CD14-positive monocyte (primary cell): Measurements from ENCODE around the gene TDP1. TPM values are rescaled to one million over a fixed set of nuclear protein-coding genes. Genes with fewer than 3 reads are reported as not detected.

Experiments used
- DNase-seq, 3 donors: peaks; one replicate each; pipeline ENCODE4 v3.0.0-alpha.2; 2011 to 2022
- H2AFZ ChIP-seq: 2 replicates; pipeline ENCODE4 v1.6.0; 2012; ENCODE audit warnings: mild to moderate bottlenecking, low read depth, low read length, inconsistent platforms; ENCODE audit not compliant: insufficient read depth, poor library complexity, severe bottlenecking
- H3K27ac ChIP-seq, 2 donors: 1 replicate in 1 of 2; 2 replicates in 1 of 2; pipeline ENCODE4 v1.5.1; 2012 to 2013; ENCODE audit warnings: low read length in 2 of 2, control low read depth in 1 of 2, inconsistent platforms in 1 of 2, low read depth in 1 of 2, mild to moderate bottlenecking in 1 of 2
- H3K27me3 ChIP-seq, 2 donors: one replicate each; pipeline versions ENCODE4 v1.6.0 to v1.6.1; 2011 to 2013; ENCODE audit warnings: low read length in 2 of 2; ENCODE audit not compliant: control insufficient read depth in 2 of 2, insufficient read depth in 2 of 2
- H3K36me3 ChIP-seq, 2 donors: replicated peaks in 1 of 2; 1 replicate in 1 of 2; 2 replicates in 1 of 2; pipeline versions ENCODE4 v1.5.1 to v1.6.1; 2012 to 2013; ENCODE audit warnings: low read length in 2 of 2, control low read depth in 1 of 2, inconsistent platforms in 1 of 2, mild to moderate bottlenecking in 1 of 2; ENCODE audit not compliant: insufficient read depth in 2 of 2, control insufficient read depth in 1 of 2
- H3K4me1 ChIP-seq, 2 donors: 1 replicate in 1 of 2; 2 replicates in 1 of 2; pipeline versions ENCODE4 v1.5.1 to v1.6.1; 2012 to 2013; ENCODE audit warnings: low read length in 2 of 2, control low read depth in 1 of 2, inconsistent platforms in 1 of 2, mild to moderate bottlenecking in 1 of 2, moderate library complexity in 1 of 2; ENCODE audit not compliant: insufficient read depth in 2 of 2, control insufficient read depth in 1 of 2
- H3K4me2 ChIP-seq: replicated peaks from 2 replicates; pipeline ENCODE3; 2012; ENCODE audit warnings: low read length, moderate library complexity, mild to moderate bottlenecking; ENCODE audit not compliant: poor library complexity, severe bottlenecking; ENCODE audit errors: extremely low read depth
- H3K4me3 ChIP-seq, 3 experiments: fragments of 200-600 bp in 1 of 3; sonication (generic) in 1 of 3; replicated peaks in 1 of 3; 1 replicate in 2 of 3; 2 replicates in 1 of 3; pipeline ENCODE4 v1.5.1; 2011 to 2013; ENCODE audit warnings: low read length in 3 of 3, mild to moderate bottlenecking in 3 of 3, control low read depth in 2 of 3, low read depth in 2 of 3, inconsistent platforms in 1 of 3, moderate library complexity in 1 of 3
- H3K79me2 ChIP-seq: 2 replicates; pipeline ENCODE4 v1.6.0; 2012; ENCODE audit warnings: mild to moderate bottlenecking, control low read depth, inconsistent platforms, low read length, moderate library complexity; ENCODE audit not compliant: insufficient read depth
- H3K9ac ChIP-seq: 2 replicates; pipeline ENCODE4 v1.6.0; 2017; ENCODE audit warnings: low read length, mild to moderate bottlenecking; ENCODE audit not compliant: insufficient read depth, poor library complexity, severe bottlenecking
- H3K9me3 ChIP-seq, 2 donors: replicated peaks in 1 of 2; 1 replicate in 1 of 2; 2 replicates in 1 of 2; pipeline versions ENCODE4 v1.5.1 to v1.6.1; 2012 to 2013; ENCODE audit warnings: low read length in 2 of 2, control low read depth in 1 of 2; ENCODE audit not compliant: control insufficient read depth in 1 of 2, insufficient read depth in 1 of 2
- H4K20me1 ChIP-seq: 2 replicates; pipeline ENCODE4 v1.6.0; 2012; ENCODE audit warnings: mild to moderate bottlenecking, low read length, control low read depth, moderate library complexity; ENCODE audit not compliant: insufficient read depth
- H3K27ac Mint-ChIP-seq, 7 donors: one replicate each; pipeline ENCODE4 v1.8.0; 2020; ENCODE audit warnings: mild to moderate bottlenecking in 7 of 7, mixed read lengths in 7 of 7, moderate library complexity in 6 of 7, inconsistent platforms in 2 of 7
- H3K27me3 Mint-ChIP-seq, 3 donors: one replicate each; pipeline ENCODE4 v1.8.0; 2021 to 2022; ENCODE audit warnings: low read depth in 3 of 3, mild to moderate bottlenecking in 3 of 3, mixed read lengths in 3 of 3, moderate library complexity in 3 of 3, inconsistent platforms in 1 of 3
- H3K36me3 Mint-ChIP-seq, 2 donors: one replicate each; pipeline ENCODE4 v1.8.0; 2020; ENCODE audit warnings: mixed read lengths in 2 of 2, inconsistent platforms in 1 of 2, mild to moderate bottlenecking in 1 of 2
- H3K4me1 Mint-ChIP-seq: one replicate; pipeline ENCODE4 v1.8.0; 2020; ENCODE audit warnings: mild to moderate bottlenecking, mixed read lengths
- H3K4me3 Mint-ChIP-seq, 2 donors: one replicate each; pipeline ENCODE4 v1.8.0; 2020; ENCODE audit warnings: mild to moderate bottlenecking in 2 of 2, mixed read lengths in 2 of 2, moderate library complexity in 1 of 2
- H3K9me3 Mint-ChIP-seq, 7 donors: one replicate each; pipeline ENCODE4 v1.8.0; 2020 to 2022; ENCODE audit warnings: mixed read lengths in 7 of 7, mild to moderate bottlenecking in 6 of 7, moderate library complexity in 6 of 7, inconsistent platforms in 2 of 7
- WGBS: methylation state at CpG from one replicate; pipeline ENCODE4 v1.1.5; 2013; ENCODE audit warnings: missing lambda C conversion rate; ENCODE audit not compliant: insufficient coverage; 5-methylcytosine and 5-hydroxymethylcytosine counted together
- intact Hi-C, 2 donors: fragments of 100-400 bp; cut with micrococcal nuclease; formaldehyde crosslinking; loops; one replicate each; pipeline versions ENCODE4 v1.15.0 to v1.15.1; 2023
- polyA plus RNA-seq, 3 donors: library from polyadenylated mRNA; depleted of rRNA in 1 of 3; unstranded in 2 of 3; stranded (reverse) in 1 of 3; fragments of 300-500 nt in 2 of 3; fragments of >200 nt in 1 of 3; fragmentation: Illumina TruSeq in 2 of 3; gene quantifications; 1 replicate in 2 of 3; 2 replicates in 1 of 3; pipeline ENCODE4 v1.2.3, GENCODE V29; 2012 to 2021
- TF ChIP-seq, protein P1 (sequence below): fragments of 200-600 bp; IDR thresholded peaks from one replicate; pipeline ENCODE4 v1.8.0; 2022; ENCODE audit warnings: antibody characterized with exemption, mild to moderate bottlenecking

Gene TDP1
- polyA plus RNA-seq, 3 donors, result 9.2 to 13.4 (median 10.6) TPM

DNA sequence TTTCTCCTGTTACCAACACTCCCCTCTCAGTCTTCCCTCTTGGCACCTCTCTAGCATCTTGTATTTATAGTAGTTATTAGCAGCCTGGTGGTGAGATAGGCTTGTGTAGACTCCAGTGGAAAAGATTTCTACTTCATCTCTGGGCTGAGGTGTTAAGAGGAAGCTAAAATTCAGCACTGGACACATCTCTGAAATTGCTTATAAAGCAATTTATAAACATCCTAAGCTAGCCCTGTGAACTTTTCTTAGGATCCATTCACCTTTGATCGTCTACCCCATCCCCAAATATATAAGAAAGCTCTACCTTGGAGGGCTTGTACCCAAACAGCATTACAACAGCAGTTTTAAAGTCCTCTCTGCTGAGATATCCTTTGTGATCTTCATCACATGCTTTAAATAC lies 2.1 kb upstream of the TDP1 start:
- H3K27me3 Mint-ChIP-seq, result peaks cover 0 to 3% (median 0%) of the 10 kb centered on the region in 3 donors

DNA sequence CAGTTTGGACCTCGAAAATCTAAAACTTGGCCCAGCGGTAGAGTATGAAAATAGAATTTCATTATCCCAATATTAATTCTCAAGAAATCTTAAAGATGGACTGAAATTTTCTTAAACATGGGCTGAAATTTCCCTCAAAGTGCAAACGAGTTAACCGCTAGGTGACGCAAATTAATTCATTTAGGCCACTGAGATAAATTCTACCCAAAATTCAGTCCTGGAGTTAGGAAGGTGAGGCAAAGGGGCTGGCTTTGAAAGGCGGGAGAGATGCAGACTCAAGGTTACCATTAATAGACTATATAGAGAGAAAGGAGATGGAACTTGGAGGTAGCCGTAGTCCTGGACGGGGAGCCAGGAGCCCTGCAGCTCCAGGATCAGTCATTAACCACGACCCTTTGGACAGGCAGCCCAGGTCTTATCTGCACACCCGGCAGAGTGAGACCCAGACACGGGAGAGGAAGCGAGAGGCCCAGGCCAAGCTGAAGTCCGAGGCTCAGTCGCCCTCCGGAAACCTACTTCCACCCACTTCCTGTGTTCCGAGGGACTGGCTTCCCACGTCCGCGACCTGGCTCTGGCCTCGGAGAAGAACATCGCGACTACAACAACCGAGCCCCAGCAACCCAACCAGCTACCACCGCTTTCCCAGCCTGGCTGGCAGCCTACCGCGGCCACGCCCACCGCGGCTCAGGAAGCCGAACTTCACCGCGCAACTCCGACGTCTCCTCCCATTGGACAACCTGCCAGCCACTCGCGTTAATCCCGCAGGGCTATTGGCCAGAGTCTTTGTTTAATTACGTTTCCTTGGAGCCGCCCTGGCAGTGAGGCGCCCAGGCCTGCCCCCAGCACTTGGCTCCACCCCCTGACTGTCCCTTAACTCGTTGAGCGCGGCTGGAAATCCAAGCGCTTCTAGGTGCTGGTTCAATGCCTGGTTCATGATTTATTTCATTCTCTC lies 1.4 kb upstream of the TDP1 start, which contains the start of gene EFCAB11:
Gene EFCAB11 (minus strand): TSS at position 661 of the 952 bp plus-strand sequence. CDS start 70 bp downstream, at position 591.
- H3K4me1 Mint-ChIP-seq, result peaks cover 31% of the 10 kb centered on the region
- intact Hi-C loops, result loop anchor here (5.0 to 10.0 kb wide), 8 partner anchors 110 to 1110 kb away; partner anchors contain the start of genes PSMC1 (in 2 of the 2), CALM1 (in 1 of the 2), FOXN3 (in 1 of the 2) and KCNK13 (in 1 of the 2)

More for the DNA sequence above, 2.1 kb upstream of the TDP1 start:
- peaks cover 0 to 4% of the 10 kb centered on the region in 2 donors for H3K9me3 ChIP-seq
- H3K4me1 ChIP-seq, result peaks cover 20 to 22% of the 10 kb centered on the region in 2 donors
- DNase-seq, result no peak
- H3K79me2 ChIP-seq, result peaks cover 19% of the 10 kb centered on the region
- Mint-ChIP-seq H3K36me3 (peaks cover 24 to 27% of the 10 kb centered on the region in 2 donors), H3K4me3 (no peak overlapping the region), H3K4me1 (peaks cover 28% of the 10 kb centered on the region), H3K9me3 (peaks cover 0 to 7% (median 0%) of the 10 kb centered on the region in 7 donors), H3K27ac (no peak overlapping the region)
- intact Hi-C loops, result loop anchor here (5.0 to 10.0 kb wide), 8 partner anchors 111 to 1111 kb away; partner anchors contain the start of genes PSMC1 (in 2 of the 2), CALM1 (in 1 of the 2), FOXN3 (in 1 of the 2) and KCNK13 (in 1 of the 2)
- H3K9ac ChIP-seq, result no peak overlapping the region
- no peaks in the 10 kb centered on the region for H4K20me1 ChIP-seq
- peaks cover 5 to 24% of the 10 kb centered on the region in 2 donors for H3K36me3 ChIP-seq
- H3K27me3 ChIP-seq, result no peaks in the 10 kb centered on the region
- no peak overlapping the region for H3K4me2 ChIP-seq
- no peak overlapping the region for H3K27ac ChIP-seq
- H2AFZ ChIP-seq, result no peak overlapping the region
- peak overlapping the region in 1 of 3 experiments; percentile 90 for H3K4me3 ChIP-seq
- TF ChIP-seq, protein P1, sequence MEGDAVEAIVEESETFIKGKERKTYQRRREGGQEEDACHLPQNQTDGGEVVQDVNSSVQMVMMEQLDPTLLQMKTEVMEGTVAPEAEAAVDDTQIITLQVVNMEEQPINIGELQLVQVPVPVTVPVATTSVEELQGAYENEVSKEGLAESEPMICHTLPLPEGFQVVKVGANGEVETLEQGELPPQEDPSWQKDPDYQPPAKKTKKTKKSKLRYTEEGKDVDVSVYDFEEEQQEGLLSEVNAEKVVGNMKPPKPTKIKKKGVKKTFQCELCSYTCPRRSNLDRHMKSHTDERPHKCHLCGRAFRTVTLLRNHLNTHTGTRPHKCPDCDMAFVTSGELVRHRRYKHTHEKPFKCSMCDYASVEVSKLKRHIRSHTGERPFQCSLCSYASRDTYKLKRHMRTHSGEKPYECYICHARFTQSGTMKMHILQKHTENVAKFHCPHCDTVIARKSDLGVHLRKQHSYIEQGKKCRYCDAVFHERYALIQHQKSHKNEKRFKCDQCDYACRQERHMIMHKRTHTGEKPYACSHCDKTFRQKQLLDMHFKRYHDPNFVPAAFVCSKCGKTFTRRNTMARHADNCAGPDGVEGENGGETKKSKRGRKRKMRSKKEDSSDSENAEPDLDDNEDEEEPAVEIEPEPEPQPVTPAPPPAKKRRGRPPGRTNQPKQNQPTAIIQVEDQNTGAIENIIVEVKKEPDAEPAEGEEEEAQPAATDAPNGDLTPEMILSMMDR, result no peak
- WGBS, result no CpG with 5 or more reads among the region's 1 CpG

More for the DNA sequence above, 1.4 kb upstream of the TDP1 start, which contains the start of gene EFCAB11:
- Histone ChIP-seq H2AFZ (peak within 1 kb of the TSS; percentile 93), H3K4me1 (peaks cover 20 to 22% of the 10 kb centered on the region in 2 donors), H3K79me2 (peaks cover 25% of the 10 kb centered on the region), H3K36me3 (peaks cover 5 to 24% of the 10 kb centered on the region in 2 donors), H3K4me3 (peak within 1 kb of the TSS; percentile 75 to 90 (median 76)), H3K9ac (peak within 1 kb of the TSS; percentile 99), H4K20me1 (no peaks in the 10 kb centered on the region), H3K9me3 (peaks cover 0 to 4% of the 10 kb centered on the region in 2 donors), H3K27ac (peak within 1 kb of the TSS; percentile 97 to 99), H3K27me3 (no peaks in the 10 kb centered on the region), H3K4me2 (peak within 1 kb of the TSS; percentile 100)
- TF ChIP-seq, protein P1, result no peak
- 0% methylated on average over 33 of the region's 44 CpGs for WGBS
- Mint-ChIP-seq H3K27me3 (peaks cover 0 to 3% (median 0%) of the 10 kb centered on the region in 3 donors), H3K9me3 (peaks cover 0 to 7% (median 0%) of the 10 kb centered on the region in 7 donors), H3K36me3 (peaks cover 22 to 23% of the 10 kb centered on the region in 2 donors), H3K4me3 (peak within 1 kb of the TSS; percentile 96 to 100), H3K27ac (peak within 1 kb of the TSS; percentile 92 to 97 (median 96))
- peak; percentile 95 to 97 (median 95) for DNase-seq
